Astrocyte of the spinal cord (primary cell): ENCODE data around the gene FYN.

Experiments
- DNase-seq: peaks from one replicate; pipeline ENCODE4 v3.0.0; 2011; ENCODE audit warnings: low read depth, low spot score
- H3K4me3 ChIP-seq: 2 replicates; pipeline ENCODE4 v1.5.1; 2011; ENCODE audit warnings: low read depth, mild to moderate bottlenecking, low read length, moderate library complexity
- in situ Hi-C: cut with HindIII; loops from 2 replicates; pipeline ENCODE4 v1.10.0; 2017; ENCODE audit warnings: low sequenced_read_pairs
- TF ChIP-seq, protein P1 (sequence below): IDR thresholded peaks from 2 replicates; pipeline ENCODE4 v1.5.1; 2012; ENCODE audit warnings: low read depth, mild to moderate bottlenecking, low read length, inconsistent platforms

FYN gene

DNA sequence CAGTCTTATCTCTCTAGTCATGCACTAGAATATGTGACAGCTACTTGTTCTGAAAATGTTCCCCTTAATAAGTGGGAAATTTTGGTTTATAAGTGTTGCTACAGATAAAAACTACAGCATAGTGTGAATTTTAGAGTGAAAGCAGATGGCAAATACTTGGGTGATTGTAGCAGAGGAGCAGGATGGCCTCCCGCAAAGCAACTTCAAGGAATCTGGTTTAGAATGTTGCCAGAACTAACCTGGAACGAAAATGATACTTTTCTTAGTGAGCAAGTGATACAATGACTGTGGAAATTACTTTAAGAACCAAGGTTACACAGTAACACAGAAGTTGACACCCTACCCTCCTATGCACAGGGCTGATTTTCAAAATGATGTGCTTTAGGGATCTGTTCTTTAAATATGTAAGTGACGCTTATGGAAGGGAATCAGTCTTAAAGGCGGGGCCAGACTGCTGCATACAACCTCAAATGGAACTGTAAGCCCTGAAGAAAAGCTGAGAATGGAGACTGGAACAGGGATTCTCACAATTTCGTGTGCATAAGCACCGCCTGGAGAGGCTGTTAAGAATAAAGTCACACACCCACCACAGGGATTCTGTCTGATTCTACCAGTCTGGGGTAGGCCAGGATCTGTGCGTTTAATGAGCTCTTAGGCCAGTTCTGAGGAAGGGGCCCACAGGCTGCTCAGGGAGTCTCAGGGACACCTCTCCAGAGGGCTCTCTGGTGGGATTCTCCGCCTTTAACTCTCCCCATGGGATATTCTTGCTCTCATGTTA is 97.9 kb downstream of the FYN start:
- TF ChIP-seq, protein P1, sequence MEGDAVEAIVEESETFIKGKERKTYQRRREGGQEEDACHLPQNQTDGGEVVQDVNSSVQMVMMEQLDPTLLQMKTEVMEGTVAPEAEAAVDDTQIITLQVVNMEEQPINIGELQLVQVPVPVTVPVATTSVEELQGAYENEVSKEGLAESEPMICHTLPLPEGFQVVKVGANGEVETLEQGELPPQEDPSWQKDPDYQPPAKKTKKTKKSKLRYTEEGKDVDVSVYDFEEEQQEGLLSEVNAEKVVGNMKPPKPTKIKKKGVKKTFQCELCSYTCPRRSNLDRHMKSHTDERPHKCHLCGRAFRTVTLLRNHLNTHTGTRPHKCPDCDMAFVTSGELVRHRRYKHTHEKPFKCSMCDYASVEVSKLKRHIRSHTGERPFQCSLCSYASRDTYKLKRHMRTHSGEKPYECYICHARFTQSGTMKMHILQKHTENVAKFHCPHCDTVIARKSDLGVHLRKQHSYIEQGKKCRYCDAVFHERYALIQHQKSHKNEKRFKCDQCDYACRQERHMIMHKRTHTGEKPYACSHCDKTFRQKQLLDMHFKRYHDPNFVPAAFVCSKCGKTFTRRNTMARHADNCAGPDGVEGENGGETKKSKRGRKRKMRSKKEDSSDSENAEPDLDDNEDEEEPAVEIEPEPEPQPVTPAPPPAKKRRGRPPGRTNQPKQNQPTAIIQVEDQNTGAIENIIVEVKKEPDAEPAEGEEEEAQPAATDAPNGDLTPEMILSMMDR: no peak
- no peak overlapping the region for H3K4me3 ChIP-seq
- in situ Hi-C loops: no loop called here
- DNase-seq: peak; percentile 42

DNA sequence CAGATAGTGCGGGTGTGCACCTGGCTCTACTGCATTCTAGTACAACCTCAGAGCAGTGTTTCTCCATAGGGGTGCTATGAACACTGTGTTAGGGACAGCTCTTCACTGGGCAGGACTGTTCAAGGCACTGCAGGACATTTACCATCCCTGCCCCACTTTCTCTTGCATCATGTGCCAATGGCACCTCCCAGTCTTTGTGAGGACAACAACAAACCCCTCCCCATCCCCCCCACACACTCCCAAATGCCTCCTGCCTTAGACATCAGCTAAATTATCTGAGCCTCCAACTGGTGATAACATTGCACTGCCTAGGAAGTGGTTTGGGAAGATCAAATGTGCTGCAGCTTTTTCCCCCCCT is 98.9 kb downstream of the FYN start:
- DNase-seq: no peak
- in situ Hi-C loops: no loop called here
- no peak overlapping the region for H3K4me3 ChIP-seq
- TF ChIP-seq, protein P1: no peak

DNA sequence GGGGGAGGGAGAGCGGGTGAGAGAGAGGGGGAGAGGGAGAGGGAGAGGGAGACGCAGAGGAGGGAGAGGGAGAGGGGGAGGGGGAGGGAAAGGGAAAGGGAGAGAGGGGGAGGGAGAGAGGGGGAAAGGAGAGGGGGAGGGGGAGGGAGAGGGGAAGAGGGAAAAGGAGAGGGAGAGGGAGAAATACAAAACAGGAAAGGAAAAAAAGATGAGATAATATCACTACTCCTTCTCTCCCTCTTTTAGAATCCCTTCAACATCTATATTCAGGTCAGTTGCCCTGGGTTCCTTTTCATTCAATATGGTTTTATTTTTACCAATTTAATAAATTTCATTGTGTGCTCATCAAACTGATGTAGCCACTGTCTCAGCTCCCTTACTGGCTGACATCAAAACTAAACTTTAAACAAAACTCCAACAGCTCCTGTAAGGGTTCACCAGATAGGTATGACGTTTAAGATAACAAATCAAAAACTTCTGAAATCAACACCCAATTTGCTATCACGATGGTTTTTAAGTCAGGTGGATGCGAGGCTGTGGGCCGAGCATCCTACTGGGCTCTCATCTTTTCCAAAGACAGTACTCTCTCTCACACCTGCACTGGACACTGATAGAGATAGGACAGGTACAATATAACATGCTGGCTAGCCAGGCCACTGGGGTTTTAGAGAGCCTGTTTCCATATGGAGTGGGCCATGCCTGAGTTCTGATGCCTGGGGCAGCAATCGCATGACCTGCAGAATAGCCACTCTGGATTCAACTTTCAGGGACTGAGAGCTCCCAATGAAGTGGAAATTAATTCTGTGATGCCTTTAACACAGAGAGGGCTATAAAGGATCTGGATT is 99.5 kb downstream of the FYN start:
- H3K4me3 ChIP-seq: no peak overlapping the region
- in situ Hi-C loops: no loop called here
- TF ChIP-seq, protein P1: no peak
- no peak for DNase-seq

DNA sequence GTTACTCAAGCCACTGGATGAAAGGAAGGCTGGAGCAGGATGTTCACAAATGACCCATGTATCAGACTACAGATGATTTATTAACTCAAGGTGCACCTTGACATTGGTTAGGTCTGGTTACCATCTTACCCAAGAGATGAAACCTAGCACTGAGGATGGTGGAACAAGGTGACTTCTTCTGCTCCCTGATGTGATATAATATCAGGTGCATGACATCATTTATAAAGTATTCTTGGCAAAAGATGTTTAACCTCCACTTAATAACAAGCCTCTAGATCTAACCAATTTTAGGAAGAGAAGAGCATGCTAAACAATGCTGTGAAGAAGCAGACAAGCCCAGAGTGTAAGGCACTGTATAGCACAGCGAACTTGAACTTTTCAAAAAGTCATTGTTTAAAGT is 100.9 kb downstream of the FYN start:
- H3K4me3 ChIP-seq: no peak overlapping the region
- TF ChIP-seq, protein P1: no peak
- in situ Hi-C loops: no loop called here
- no peak for DNase-seq

DNA sequence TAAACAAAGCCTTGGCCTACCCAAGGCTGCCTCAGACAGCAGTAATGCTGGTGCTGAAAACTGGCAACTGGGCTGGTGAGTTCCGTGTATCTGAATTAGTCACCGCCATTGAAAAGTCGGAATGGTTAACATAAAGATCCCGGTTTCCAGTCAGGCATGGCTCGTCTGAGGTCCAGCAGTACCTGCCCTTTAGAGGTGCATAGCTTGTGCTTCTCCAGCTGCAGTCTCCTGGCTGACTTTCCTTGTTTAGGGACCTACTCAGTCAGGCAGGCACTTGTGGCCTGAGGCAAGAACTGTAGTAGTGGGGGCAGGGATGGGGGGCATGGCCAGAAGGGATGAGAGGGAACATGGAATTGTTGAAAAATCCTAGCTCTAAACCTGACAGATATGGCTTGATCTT is 101.6 kb downstream of the FYN start:
- H3K4me3 ChIP-seq: no peak overlapping the region
- DNase-seq: no peak
- TF ChIP-seq, protein P1: no peak
- in situ Hi-C loops: no loop called here

DNA sequence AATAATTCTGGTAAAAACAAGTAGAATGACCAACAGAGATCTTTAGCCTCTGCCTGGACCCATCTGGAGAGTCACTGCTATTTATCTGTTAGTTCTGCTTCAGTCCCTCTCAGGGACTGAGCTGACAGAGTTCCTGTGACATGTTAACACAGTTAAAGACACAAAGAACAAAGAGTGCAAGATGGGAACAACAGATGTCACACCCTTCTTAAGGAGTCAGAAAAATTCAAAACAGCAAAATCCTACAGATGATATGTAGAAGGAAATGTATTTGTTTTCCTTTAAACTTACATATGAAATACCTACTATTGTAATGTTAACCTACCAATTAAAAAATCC is 102.2 kb downstream of the FYN start:
- TF ChIP-seq, protein P1: no peak
- no peak for DNase-seq
- in situ Hi-C loops: no loop called here
- H3K4me3 ChIP-seq: no peak overlapping the region
